ENCODE measurements around the gene FNIP2. TPM values are rescaled to one million over a fixed set of nuclear protein-coding genes. Genes with fewer than 3 reads are reported as not detected.

The FNIP2 gene
- total RNA-seq, 2 donors from 2014 or later = 8.6 to 11.5 TPM

GRCh38 chr4:158858410-158859199 is 89.8 kb downstream of the FNIP2 start:
- no peak overlapping the region for H3K27ac Mint-ChIP-seq
- no peaks in the 10 kb centered on the region for H3K27me3 Mint-ChIP-seq (ENCODE audit: insufficient read depth)
- DNase-seq = no peak
- no peaks in the 10 kb centered on the region for H3K4me1 Mint-ChIP-seq
- 90 to 100% methylated on average over 3 to 6 of the region's 6 CpGs for WGBS, 2 experiments (ENCODE audit: insufficient coverage in 1 of 2, insufficient read length in 1 of 2)
- Histone ChIP-seq H3K4me3 (ENCODE audit: low read length) (no peak overlapping the region), H3K9me3 (ENCODE audit: control insufficient read depth, low read length) (no peaks in the 10 kb centered on the region), H3K36me3 (ENCODE audit: control insufficient read depth, insufficient read depth, low read length) (peaks cover 14% of the 10 kb centered on the region), H3K27ac (ENCODE audit: low read depth, low read length) (no peak overlapping the region), H3K27me3 (ENCODE audit: control insufficient read depth, insufficient read depth, low read length, poor library complexity, severe bottlenecking) (no peaks in the 10 kb centered on the region), H3K4me1 (ENCODE audit: control insufficient read depth, insufficient read depth, low read length) (no peaks in the 10 kb centered on the region), H3K9ac (ENCODE audit: extremely low read depth, low read length, poor library complexity, severe bottlenecking) (no peak overlapping the region)
- no peak overlapping the region for H3K4me3 Mint-ChIP-seq
- H3K9me3 Mint-ChIP-seq = no peaks in the 10 kb centered on the region
- H3K36me3 Mint-ChIP-seq (ENCODE audit: low read depth) = peaks cover 5% of the 10 kb centered on the region
- TF ChIP-seq CTCF (conservative IDR thresholded peaks at IDR 0.05) = no peak

- no peak overlapping the region for H3K4me3 ChIP-seq (ENCODE audit: low read length)
- no peak for DNase-seq
- H3K9ac ChIP-seq (ENCODE audit: extremely low read depth, low read length, poor library complexity, severe bottlenecking) = no peak overlapping the region
- H3K27me3 ChIP-seq (ENCODE audit: control insufficient read depth, insufficient read depth, low read length, poor library complexity, severe bottlenecking) = no peaks in the 10 kb centered on the region
- WGBS, 2 experiments (ENCODE audit: insufficient coverage in 1 of 2, insufficient read length in 1 of 2) = 94 to 100% methylated on average over 2 to 4 of the region's 4 CpGs
- H3K9me3 ChIP-seq (ENCODE audit: control insufficient read depth, low read length) = no peaks in the 10 kb centered on the region
- no peak overlapping the region for H3K4me3 Mint-ChIP-seq
- no peaks in the 10 kb centered on the region for H3K9me3 Mint-ChIP-seq
- H3K27me3 Mint-ChIP-seq (ENCODE audit: insufficient read depth) = no peaks in the 10 kb centered on the region
- H3K27ac Mint-ChIP-seq = no peak overlapping the region
- H3K36me3 Mint-ChIP-seq (ENCODE audit: low read depth) = peaks cover 5% of the 10 kb centered on the region
- H3K36me3 ChIP-seq (ENCODE audit: control insufficient read depth, insufficient read depth, low read length) = peaks cover 14% of the 10 kb centered on the region
- TF ChIP-seq CTCF (conservative IDR thresholded peaks at IDR 0.05) = no peak
- no peaks in the 10 kb centered on the region for H3K4me1 ChIP-seq (ENCODE audit: control insufficient read depth, insufficient read depth, low read length)
- no peak overlapping the region for H3K27ac ChIP-seq (ENCODE audit: low read depth, low read length)
- H3K4me1 Mint-ChIP-seq = no peaks in the 10 kb centered on the region
Observed at GRCh38 chr4:158859661-158860060, 90.8 kb downstream of the FNIP2 start.

- H3K27me3 Mint-ChIP-seq (ENCODE audit: insufficient read depth) = no peaks in the 10 kb centered on the region
- Histone ChIP-seq H3K4me1 (ENCODE audit: control insufficient read depth, insufficient read depth, low read length) (no peaks in the 10 kb centered on the region), H3K27me3 (ENCODE audit: control insufficient read depth, insufficient read depth, low read length, poor library complexity, severe bottlenecking) (no peaks in the 10 kb centered on the region), H3K9me3 (ENCODE audit: control insufficient read depth, low read length) (no peaks in the 10 kb centered on the region), H3K9ac (ENCODE audit: extremely low read depth, low read length, poor library complexity, severe bottlenecking) (no peak overlapping the region), H3K27ac (ENCODE audit: low read depth, low read length) (no peak overlapping the region), H3K36me3 (ENCODE audit: control insufficient read depth, insufficient read depth, low read length) (peaks cover 14% of the 10 kb centered on the region), H3K4me3 (ENCODE audit: low read length) (no peak overlapping the region)
- no peak overlapping the region for H3K27ac Mint-ChIP-seq
- peaks cover 5% of the 10 kb centered on the region for H3K36me3 Mint-ChIP-seq (ENCODE audit: low read depth)
- DNase-seq = no peak
- TF ChIP-seq CTCF (conservative IDR thresholded peaks at IDR 0.05) = no peak
- H3K4me3 Mint-ChIP-seq = no peak overlapping the region
- WGBS, 2 experiments (ENCODE audit: insufficient coverage in 1 of 2, insufficient read length in 1 of 2) = 98 to 100% methylated on average over 2 to 5 of the region's 5 CpGs
- H3K9me3 Mint-ChIP-seq = no peaks in the 10 kb centered on the region
- H3K4me1 Mint-ChIP-seq = no peaks in the 10 kb centered on the region
Observed at GRCh38 chr4:158860856-158861255, 92.0 kb downstream of the FNIP2 start.

All from endodermal cell (in vitro differentiated cells).